Adipose tissue (tissue), 3 donors: ENCODE measurements around the gene PTPRD. TPM values are rescaled to one million over a fixed set of nuclear protein-coding genes. Genes with fewer than 3 reads are reported as not detected.

Source experiments
- H3K27ac ChIP-seq: one replicate; pipeline ENCODE4 v1.5.1; 2013; ENCODE audit warnings: low read depth, low read length
- WGBS, 3 donors: extraction: QIAGEN DNeasy Blood & Tissue Kit; methylation state at CpG; one replicate each; pipeline ENCODE4 v1.1.7; 2013; 5-methylcytosine and 5-hydroxymethylcytosine counted together
- polyA plus RNA-seq, 3 donors: library from polyadenylated mRNA; stranded (reverse); fragments of 200-250 nt; gene quantifications; one replicate each; pipeline ENCODE4 v1.2.3, GENCODE V29; 2013
- donor health status: healthy with polysubstance abuse.
- donor health status: Bipolar disorder and iron deficiency.
- donor health status: healthy.

PTPRD gene
- 1 to 10 TPM; 1.4 to 3.9 (median 2.1) TPM for polyA plus RNA-seq

GRCh38 chr9:10612641-10613398 lies at the start of gene PTPRD:
Gene PTPRD (minus strand): TSS chr9:10613002.
- 0 to 1% (median 1%) methylated on average over 44 to 87 of the region's 87 CpGs for WGBS, 3 donors
- no peak within 1 kb of the TSS for H3K27ac ChIP-seq

- no peak overlapping the region for H3K27ac ChIP-seq
- 34 to 58% (median 42%) methylated on average over 2 of the region's 2 CpGs for WGBS, 3 donors
Observed at GRCh38 chr9:10661994-10662393, 49.2 kb upstream of the PTPRD start.

GRCh38 chr9:10661376-10661775 lies 48.6 kb upstream of the PTPRD start:
- no peak overlapping the region for H3K27ac ChIP-seq
- WGBS, 3 donors, result 69 to 83% (median 79%) methylated on average over 1 of the region's 1 CpG

GRCh38 chr9:10651012-10651411 lies 38.2 kb upstream of the PTPRD start:
- 66 to 91% (median 77%) methylated on average over 2 of the region's 2 CpGs for WGBS, 3 donors

GRCh38 chr9:10649076-10649475 lies 36.3 kb upstream of the PTPRD start:
- 28 to 84% (median 78%) methylated on average over 1 of the region's 1 CpG for WGBS, 3 donors
- no peak overlapping the region for H3K27ac ChIP-seq

More at GRCh38 chr9:10651012-10651411, 38.2 kb upstream of the PTPRD start:
- H3K27ac ChIP-seq, result no peak overlapping the region

GRCh38 chr9:10633785-10634184 lies 21.0 kb upstream of the PTPRD start:
- H3K27ac ChIP-seq, result no peak overlapping the region
- 79 to 90% (median 87%) methylated on average over 3 of the region's 3 CpGs for WGBS, 3 donors

- no peak overlapping the region for H3K27ac ChIP-seq
- 47 to 54% (median 53%) methylated on average over 9 of the region's 9 CpGs for WGBS, 3 donors
Observed at GRCh38 chr9:10614196-10614800, 1.5 kb upstream of the PTPRD start.

GRCh38 chr9:10613419-10613818 lies 617 bp upstream of the PTPRD start:
- H3K27ac ChIP-seq, result no peak overlapping the region
- WGBS, 3 donors, result 6% methylated on average over 13 of the region's 13 CpGs

GRCh38 chr9:10605388-10605787 lies 7.4 kb downstream of the PTPRD start:
- H3K27ac ChIP-seq, result no peak overlapping the region
- WGBS, 3 donors, result 58 to 83% (median 81%) methylated on average over 4 of the region's 4 CpGs

- no peak overlapping the region for H3K27ac ChIP-seq
- 7 to 38% (median 24%) methylated on average over 1 of the region's 1 CpG for WGBS, 3 donors
Observed at GRCh38 chr9:10604927-10605326, 7.9 kb downstream of the PTPRD start.

- whole genome bisulfite sequencing, 3 donors, result 57 to 72% (median 66%) methylated on average over 3 of the region's 3 CpGs
- H3K27ac ChIP-seq, result no peak overlapping the region
Observed at GRCh38 chr9:10597801-10598200, 15.0 kb downstream of the PTPRD start.

GRCh38 chr9:10594482-10594881 lies 18.3 kb downstream of the PTPRD start:
- H3K27ac ChIP-seq, result no peak overlapping the region
- 27 to 44% (median 41%) methylated on average over 3 of the region's 3 CpGs for WGBS, 3 donors

GRCh38 chr9:10586407-10586806 lies 26.4 kb downstream of the PTPRD start:
- 85 to 92% (median 86%) methylated on average over 6 of the region's 6 CpGs for WGBS, 3 donors

GRCh38 chr9:10571699-10572098 lies 41.1 kb downstream of the PTPRD start:
- WGBS, 3 donors, result 76 to 80% (median 79%) methylated on average over 5 of the region's 5 CpGs
- H3K27ac ChIP-seq, result no peak overlapping the region

More at GRCh38 chr9:10586407-10586806, 26.4 kb downstream of the PTPRD start:
- H3K27ac ChIP-seq, result no peak overlapping the region

GRCh38 chr9:10566848-10567247 lies 46.0 kb downstream of the PTPRD start:
- no peak overlapping the region for H3K27ac ChIP-seq
- WGBS, 3 donors, result 40 to 81% (median 67%) methylated on average over 1 of the region's 1 CpG

- no peak overlapping the region for H3K27ac ChIP-seq
- 74 to 88% (median 83%) methylated on average over 1 of the region's 1 CpG for WGBS, 3 donors
Observed at GRCh38 chr9:10562581-10563343, 50.0 kb downstream of the PTPRD start.

GRCh38 chr9:10548348-10548747 lies 64.5 kb downstream of the PTPRD start:
- WGBS, 3 donors, result 36 to 56% (median 54%) methylated on average over 1 of the region's 1 CpG
- H3K27ac ChIP-seq, result no peak overlapping the region

GRCh38 chr9:10538073-10538472 lies 74.7 kb downstream of the PTPRD start:
- WGBS, 3 donors, result 71 to 93% (median 89%) methylated on average over 2 of the region's 2 CpGs

GRCh38 chr9:10534850-10535249 lies 78.0 kb downstream of the PTPRD start:
- 44 to 54% (median 49%) methylated on average over 1 of the region's 1 CpG for WGBS, 3 donors
- H3K27ac ChIP-seq, result no peak overlapping the region

More at GRCh38 chr9:10538073-10538472, 74.7 kb downstream of the PTPRD start:
- H3K27ac ChIP-seq, result no peak overlapping the region
